C1 segment of cervical spinal cord (tissue), 14 donors: Measurements from ENCODE around the gene MAPRE2.
"Not testable (repeated sequence)": the region's sequence is repeated elsewhere in the genome, so short reads cannot be mapped to it uniquely, and the experiment has no call there.

Experiments used
- DNase-seq, 14 donors: peaks; one replicate each; lab custom pipeline; 2025; lab: John Stamatoyannopoulos, UW

The MAPRE2 gene

DNA sequence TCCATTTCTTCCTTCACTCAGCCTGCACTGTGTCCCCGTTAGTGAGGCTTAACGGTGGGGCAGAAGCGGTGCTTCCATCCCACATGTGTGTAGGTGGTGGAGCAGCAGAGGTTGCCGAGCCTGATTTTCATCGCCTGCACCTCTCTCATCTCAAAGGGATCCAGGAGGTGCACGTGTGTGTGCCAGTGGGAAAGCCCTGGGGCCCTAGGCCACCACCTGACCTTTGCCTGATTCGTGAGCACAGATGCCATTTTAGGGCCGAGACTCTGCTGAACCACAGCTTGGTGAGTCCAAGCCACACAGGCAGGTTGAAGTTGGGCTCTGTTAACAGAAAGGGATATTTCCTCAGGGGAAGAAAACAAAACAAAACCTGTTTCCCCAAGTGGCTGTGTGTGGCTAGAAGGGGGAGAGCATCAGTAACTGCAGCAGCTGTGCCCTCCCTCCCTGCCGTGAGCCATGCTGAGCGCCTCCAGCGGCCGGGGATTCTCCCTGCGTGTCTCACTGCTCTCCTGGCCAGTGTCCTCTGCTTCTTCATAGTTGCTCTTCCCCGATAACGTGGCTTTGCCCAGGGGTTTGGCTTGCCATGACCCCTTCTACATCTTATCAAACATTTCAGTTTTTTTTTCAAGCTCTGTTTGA, 81.5 kb downstream of the MAPRE2 start:
- DNase-seq: peak in 4 of 14 donors; percentile 7 to 24 (median 20)

DNA sequence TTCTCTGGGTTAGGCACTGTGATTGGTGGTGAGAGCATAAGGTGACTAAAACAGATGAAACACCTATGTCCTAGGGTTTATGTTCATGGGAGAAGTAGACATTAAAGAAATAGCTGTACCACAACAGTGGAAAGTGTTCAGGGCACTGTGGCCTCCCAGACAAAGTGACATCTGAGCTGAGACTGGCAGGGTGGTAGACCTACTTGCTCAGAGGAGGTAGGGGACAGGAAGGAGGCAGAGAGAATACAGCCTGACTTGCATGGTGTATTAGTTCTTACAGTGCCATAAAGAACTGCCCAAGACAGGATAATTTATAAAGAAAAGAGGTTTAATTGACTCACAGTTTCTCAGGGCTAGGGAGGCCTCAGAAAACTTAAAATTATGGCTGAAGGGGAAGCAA, 82.6 kb downstream of the MAPRE2 start:
- DNase-seq: no peak

DNA sequence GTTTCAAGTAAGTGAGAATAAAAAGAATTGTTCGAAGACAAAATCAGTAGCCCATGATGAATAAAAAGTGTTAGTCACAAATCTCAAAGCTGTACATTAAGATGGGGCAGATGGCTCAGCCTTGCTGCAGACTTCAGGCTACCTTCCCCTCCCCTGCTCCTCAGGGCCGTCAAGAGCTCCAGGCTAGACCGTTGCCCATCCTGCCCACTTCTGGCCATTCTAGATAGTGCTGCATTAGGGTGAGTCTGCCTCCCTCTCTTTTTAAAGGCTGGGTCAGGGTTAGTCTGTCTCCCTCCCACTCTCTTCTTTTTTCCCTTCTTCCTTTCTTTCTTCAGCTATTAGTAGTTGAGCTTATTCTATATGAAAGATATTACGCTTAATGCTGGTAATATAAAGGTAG, 86.0 kb downstream of the MAPRE2 start:
- DNase-seq: no peak

DNA sequence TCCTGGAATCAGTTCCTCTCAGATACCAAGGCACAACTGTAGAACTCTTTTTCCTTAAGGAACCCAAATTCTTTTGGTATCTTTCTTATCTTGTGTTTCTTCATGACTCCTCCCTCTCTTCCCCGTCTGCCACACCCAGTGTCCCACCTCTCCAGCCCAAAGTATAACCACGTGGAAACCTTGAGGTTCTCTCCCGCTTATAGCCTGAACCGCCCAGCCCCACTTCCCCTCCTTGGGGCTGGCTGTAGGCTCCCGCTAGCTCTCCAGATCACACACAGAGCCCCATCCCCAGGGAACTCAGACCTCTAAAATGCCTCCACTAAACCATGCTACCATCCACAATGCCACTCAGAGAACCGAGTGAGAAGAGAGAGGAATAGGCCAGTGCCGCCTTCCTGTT, 87.5 kb downstream of the MAPRE2 start:
- no peak for DNase-seq

DNA sequence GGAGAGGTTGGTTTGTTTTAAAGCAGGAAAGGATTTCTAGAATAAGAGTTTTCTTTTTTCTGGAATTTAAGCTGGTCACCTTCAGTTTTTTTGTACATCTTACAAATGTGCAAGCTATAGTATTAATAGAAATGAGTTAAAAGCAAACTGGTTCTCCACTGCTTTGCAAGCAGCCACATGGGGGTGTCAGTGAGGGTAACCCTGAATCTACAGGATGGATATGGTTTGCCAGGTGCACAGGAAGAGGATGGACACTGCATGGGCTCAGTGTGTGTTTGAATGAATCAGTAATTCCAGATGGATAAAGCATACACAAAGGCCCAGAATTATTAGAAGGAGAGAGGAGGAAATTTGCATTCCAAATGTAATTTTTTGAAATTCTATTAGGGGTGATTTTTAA, 89.0 kb downstream of the MAPRE2 start:
- peak in 1 of 14 donors; percentile 46 for DNase-seq

DNA sequence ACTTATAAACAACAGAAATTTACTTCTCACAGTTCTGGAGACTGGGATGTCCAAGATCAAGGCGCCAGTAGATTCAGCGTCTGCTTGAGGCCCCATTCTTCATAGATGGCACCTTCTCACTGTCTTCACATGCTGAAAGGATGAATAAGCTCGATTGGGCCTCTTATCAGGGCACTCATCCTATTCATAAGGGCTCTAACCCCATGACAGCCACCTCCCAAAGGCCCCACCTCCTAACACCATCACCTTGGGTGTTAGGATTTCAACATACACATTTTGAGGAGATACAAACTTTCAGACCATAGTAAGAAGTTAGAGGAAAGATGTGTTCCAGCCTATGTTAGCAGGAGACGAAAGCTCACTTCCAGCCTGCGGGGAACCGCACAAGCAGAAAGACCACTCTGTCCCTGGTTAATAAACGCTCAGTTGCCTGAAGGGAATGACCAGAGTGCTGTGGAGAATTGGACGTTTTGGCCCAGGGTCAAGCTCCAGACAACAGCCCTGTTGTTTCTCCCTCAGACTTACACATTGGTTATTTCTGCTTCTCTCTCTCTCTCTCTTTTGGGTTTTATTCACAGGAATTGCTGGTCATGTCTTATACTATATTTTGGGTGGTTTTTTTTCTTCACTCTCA, 90.3 kb downstream of the MAPRE2 start:
- peak in 11 of 14 donors; percentile 26 to 67 (median 46) for DNase-seq

DNA sequence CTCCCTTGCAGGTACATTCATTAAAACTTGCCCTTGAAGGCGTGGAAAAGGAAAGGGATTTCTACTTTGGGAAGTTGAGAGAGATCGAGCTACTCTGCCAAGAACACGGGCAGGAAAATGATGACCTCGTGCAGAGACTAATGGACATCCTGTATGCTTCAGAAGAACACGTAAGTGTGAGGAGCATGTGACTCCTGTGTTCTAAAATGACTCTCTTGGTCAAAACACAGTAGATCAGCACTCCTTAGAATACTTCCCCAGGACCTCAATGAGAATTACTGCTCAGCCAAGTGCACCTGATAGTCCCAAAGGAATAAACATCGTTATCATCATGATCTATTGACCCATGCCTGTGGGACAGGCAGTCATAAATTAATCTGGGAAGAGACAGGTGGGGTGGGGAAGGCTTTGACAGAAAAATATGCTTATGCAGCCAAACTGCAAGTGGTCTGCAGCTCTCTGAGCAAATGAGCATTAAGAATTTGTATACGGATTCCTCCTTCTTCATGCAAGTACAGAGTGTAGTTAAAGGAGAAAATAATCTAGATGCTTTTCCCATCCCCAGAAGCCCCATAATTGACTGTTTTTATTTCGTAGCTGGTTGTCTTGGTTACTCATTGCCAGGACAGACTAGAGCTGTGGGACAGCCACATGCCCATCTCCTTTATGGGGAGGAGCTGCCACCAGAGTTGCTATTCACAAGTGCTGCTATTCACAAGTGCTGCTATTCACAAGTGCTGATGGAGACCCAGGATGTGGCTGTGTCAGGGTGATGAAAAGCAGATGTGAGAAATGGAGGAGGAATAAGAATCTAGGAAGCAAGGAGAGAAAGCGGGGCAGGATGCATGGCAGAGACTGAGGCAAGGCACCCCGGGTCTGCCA, 91.0 kb downstream of the MAPRE2 start:
- DNase-seq: peak in 1 of 14 donors; percentile 32

DNA sequence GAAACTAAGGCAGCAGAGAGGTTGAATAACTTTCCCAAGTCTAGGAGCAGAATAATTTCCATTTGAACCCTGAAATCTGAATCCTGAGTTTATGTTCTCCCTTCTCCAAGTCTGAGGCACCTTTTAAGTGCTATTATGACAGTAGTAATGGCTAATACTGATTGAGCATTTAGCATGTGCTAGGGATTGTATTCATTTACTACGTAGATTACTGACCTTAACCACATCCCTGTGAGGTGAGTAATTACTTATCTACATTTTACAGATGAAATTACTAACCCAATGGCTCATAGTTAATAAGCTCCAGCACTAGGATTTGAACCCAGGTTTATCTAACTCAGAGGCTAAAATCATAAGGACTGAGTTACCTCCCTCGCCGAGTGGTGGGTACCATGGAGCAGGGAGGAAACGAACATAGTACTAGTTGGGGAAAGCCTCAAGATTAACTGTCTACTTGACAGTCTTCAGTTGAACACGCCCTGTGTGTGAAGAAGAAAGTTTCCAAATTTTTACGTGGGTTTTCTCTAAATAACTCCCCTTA, 93.0 kb downstream of the MAPRE2 start:
- DNase-seq: no peak

DNA sequence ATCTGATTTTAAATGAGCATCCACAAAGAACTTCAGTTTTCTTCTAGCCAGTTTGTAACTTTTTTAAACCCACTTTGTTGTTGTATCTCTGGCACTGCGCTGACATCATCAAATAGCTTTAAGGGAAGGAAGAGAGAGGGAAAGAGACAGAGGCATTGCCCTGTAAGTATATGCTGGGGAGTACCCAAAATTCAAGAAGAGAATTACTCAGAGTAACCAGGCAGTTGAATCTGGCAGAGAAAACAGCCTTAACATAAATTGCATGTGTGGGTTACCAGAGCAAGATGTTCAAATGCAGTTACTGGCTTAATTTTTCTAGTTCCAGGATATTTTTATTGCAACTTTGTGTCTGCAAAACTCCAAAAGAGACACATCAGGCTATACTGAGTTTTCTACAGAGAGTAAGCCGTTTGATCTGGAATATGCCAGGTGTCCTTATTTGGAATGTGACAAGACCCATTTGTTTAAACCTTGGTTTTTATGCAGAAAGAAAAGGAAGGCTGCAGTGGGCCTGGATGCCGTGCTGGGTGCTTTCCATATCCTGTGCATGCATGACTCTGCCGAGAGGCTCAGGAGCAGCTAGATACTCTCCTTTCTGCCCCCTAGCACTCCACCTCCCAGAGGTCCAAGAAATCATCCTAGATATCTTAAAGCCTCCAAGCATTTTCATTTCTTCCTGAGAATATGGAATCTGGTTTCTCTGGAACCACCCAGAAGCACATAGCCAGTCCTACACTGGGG, 93.7 kb downstream of the MAPRE2 start:
- DNase-seq: no peak

DNA sequence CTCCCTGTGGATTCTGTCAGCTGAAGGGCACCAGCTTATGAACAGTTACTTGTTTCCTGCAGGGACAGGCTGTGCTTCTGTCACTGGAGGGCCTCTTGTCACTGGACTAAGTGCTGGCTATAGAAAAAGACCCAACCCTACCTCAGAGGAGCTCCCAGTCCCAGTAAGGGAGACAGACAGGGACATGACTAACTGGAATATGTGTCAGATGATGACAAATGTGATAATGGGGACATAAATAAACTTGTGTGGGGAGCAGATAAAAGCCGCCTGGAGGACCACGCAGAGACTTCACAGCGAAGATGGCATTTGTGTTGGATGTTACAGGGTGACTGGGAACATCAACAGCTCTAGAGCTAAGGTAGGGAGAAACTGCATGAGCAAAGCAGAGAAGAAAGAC, 95.0 kb downstream of the MAPRE2 start:
- DNase-seq: peak in 1 of 14 donors; percentile 8

DNA sequence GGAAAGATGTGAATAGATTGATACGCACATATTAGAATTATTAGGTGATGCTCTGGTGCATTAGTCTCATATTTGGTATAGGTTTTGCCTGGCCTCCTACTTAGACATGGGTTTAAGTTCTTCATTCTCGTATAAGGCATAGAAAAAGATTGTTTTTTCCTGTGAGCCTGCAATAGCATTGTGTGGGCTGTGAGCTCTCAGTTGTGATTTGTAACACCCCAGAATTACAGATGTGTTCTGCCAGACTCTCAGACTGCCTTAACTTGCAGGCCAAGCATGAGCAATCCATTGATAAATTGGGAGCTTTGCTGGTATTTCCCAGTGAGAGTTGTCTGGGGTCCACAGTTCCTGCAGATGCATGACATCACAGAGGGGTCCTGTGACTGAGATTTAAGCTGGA, 95.7 kb downstream of the MAPRE2 start:
- DNase-seq: no peak

DNA sequence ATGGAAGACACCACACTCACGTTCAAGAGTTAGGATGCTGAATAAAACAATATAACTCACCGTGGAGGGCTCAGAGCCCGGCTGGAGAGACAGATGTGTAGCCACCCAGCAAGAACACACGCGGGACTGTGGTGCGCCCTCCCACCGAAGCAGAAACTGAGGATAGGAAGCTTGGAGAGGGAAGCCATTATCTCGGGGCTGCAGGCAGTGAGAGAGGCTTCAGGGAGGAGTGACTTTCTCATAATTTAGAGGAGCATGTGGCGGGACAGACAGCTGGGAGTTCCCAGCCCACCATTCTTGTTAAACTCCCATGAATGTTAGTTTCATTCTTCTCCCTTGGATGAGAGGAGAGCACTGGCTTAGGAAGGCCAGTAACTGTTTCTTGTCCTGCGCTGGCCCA, 96.4 kb downstream of the MAPRE2 start:
- DNase-seq: no peak

DNA sequence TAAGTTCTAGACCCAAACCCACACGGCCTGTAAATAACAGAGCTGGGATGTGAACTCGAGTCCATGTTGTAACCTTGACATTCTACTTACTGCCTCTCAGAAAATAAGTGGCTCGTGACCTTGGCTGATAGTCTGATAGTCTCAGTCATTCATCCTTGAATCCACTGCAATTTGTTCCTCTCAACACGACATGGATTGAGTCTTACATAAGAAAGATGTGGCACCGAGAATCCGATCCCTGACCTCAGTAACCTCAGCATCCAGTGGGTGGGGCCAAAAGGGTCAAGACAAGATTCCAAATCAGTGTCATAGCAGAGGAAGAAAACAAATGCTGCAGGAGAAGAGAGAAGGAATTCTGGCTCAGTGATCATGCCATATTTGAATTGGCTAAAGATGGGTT, 97.6 kb downstream of the MAPRE2 start:
- DNase-seq: no peak

DNA sequence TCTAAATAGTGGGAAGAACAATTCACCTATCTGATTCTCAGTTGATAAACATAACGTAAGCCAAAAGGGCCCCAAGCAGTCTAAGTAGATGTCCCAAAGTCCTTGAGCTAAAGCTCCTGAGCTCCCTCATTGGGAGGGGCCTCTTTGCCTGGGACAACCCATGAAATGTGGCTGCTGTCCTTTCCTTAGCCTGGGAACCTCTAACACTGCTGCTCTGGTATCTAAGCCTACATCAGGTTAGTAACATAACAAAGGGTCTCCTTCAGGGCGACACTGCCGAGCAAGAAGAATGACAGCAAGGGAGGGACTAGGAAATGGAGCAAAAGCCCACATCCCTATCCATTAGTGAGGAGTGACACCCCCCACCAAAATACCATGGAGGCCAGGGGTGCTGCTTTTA, 98.3 kb downstream of the MAPRE2 start:
- DNase-seq: no peak

DNA sequence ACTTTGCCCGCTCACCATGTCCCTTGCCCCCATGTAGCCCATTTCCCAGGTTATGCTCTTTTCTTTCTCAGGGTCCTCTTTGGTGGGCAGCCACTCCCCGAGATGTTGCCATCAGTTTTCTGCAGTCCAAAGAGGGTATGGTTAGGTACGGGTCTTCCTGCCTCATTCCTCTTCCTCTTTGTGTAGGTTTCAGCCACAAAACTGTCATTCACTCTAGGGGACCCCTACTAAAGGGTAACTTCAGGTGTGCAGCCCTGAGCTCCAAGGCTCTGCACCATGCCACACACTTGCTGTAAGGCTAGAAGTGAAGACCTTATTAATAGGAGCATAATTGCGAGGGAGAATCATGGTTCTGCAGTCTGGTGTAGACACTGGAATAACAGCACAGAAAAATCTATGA, 99.9 kb downstream of the MAPRE2 start:
- DNase-seq: no peak

DNA sequence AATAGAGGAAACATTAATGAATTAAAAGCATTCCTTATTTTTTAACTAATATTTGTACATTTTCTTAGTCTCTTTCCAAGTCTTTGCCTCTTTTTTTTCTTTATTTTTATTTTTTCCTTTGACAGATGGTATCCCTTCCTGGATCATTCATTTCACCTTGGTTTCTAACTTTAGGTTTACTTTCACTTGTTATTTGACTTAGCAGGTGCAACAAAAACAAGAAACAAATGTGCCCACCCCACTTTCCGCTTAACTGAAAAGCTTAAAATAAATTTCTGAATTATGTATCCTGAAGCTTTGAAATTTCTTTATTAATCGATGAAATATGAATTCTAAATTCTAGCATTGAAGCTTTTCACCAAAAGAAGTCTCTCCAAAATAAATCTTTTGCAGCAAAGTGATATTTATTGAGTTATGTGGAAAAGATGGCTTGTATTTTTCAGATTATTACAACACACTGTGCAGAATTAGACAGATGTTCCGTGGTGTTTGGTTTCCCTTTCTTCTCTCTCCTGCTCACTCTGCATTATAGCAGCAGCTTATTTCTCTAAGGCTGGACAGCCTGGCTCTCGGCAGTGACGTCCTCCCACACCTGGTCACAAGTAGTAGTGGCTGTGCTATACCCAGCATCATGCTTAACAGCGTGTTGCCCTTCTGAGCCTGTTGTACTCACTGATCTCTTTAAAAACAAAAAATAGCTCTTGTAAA, 100.5 kb downstream of the MAPRE2 start:
- DNase-seq: no peak

DNA sequence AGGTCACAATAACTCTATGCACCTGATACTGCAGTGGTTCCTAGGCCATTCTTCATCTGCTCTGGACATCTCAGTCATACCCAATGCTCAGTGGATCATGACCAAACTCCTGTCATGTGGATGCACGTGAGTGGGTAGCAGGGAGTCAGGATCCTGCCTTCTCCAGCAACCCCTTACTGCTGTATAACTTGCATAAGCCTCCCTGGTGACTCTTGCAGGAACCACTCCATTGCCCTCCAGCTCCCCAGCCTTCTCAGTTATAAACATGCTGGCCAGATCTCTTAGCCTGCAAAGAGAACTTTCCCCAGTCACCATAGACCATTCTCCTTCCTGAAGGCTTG, 101.0 kb downstream of the MAPRE2 start:
- DNase-seq: no peak

DNA sequence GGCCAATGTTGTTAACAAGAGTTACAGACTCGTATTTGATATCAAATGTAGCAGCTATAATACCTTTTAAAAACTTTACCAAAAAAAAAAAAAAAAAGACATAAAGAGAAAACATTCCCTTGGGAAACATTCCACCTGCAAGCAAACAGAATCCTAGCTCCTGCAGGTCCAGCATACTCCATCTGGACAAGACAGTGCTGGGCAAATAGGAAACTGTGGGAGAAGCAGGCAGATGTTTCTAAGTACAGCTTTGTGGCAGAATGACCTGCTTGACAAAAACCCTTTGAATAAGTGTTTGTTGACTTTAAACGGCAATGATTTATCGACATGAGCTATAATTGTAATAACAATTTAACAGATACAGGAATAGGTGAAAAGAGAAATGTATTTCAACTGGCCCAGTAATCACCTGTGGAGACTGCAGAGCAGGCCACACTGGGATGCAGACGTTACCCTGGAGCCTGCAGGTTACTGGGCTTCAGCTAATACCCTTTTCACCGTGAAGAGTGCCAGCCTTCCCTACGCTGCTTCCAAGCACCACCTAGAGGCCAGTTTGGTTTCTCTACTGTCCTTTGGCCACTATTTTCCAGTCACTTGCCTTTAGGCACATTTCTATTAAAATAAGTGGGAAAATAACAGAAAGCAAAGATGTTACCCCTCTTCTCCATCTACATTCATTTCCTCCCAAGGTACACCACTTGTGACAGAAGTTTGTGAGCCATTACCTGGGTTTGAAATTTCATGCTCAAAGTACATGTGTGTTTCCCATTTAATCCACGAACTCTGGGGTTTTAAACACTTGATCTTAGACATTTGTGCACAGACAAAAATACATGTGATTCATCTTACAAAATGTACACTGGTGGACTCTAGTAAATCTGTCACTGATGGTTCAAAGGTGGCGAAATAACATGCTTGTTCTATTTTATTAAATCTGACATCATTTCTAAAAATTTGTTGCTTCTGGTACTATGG, 102.7 kb downstream of the MAPRE2 start:
- DNase-seq: peak in 9 of 14 donors; percentile 22 to 68 (median 42)

DNA sequence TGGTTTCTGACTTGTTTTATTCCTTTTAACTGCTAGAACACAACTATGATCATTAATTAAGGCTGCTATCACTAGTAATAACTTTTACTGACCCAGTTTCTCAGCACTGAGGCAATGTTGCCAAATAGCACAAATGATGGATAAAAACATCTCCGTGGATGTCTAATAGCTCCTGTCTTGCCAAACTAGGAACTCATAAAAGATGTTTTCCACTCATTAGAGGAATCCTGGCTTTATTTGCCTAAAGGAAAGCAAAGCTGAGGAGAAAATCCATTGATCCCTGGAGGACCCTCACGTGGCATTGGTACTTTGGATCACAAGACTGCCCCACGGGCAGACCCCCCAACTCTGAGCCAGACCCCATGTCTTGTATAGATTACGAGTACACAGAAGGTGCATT, 103.5 kb downstream of the MAPRE2 start:
- DNase-seq: no peak

DNA sequence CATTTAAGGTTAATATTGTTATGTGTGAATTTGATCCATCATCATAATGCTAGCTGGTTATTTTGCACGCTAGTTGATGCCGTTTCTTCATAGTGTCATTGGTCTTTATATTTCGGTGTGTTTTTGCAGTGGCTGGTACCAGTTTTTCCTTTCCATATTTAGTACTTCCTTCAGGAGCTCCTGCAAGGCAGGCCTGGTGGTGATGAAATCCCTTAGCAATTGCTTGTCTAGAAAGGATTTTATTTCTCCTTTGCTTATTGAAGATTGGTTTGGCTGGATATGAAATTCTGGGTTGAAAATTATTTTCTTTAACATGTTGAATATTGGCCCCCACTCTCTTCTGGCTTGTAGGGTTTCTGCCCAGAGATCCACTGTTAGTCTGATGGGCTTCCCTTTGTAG, 109.0 kb downstream of the MAPRE2 start:
- DNase-seq: not testable (repeated sequence)
